Coronary artery (tissue), 2 donors: Measurements from ENCODE around the gene CHMP4A.

Experiments
- DNase-seq: peaks from one replicate; pipeline ENCODE4 v3.0.0-alpha.2; 2017; ENCODE audit warnings: low spot score
- H3K27ac ChIP-seq, 2 donors: fragments of 200-600 bp; sonication (generic); one replicate each; pipeline ENCODE4 v1.5.1; 2016 to 2019
- H3K4me3 ChIP-seq: fragments of 200-600 bp; sonication (generic); 2 replicates; pipeline ENCODE4 v1.5.1; 2016; ENCODE audit warnings: mild to moderate bottlenecking, moderate library complexity
- CTCF ChIP-seq: fragments of 200-600 bp; sonication (generic); IDR thresholded peaks from one replicate; pipeline ENCODE4 v1.5.1; 2019; ENCODE audit warnings: antibody characterized with exemption

Gene CHMP4A

GRCh38 chr14:24237463-24237955 is 24.2 kb upstream of the CHMP4A start:
- Histone ChIP-seq H3K4me3 (no peak overlapping the region), H3K27ac (no peak overlapping the region)
- no peak for DNase-seq
- TF ChIP-seq CTCF = no peak

GRCh38 chr14:24236689-24237462 is 23.6 kb upstream of the CHMP4A start:
- Histone ChIP-seq H3K27ac (no peak overlapping the region), H3K4me3 (no peak overlapping the region)
- no peak for DNase-seq
- no peak for TF ChIP-seq CTCF

GRCh38 chr14:24235804-24236688 is 22.8 kb upstream of the CHMP4A start:
- no peak for TF ChIP-seq CTCF
- peak; percentile 36 for DNase-seq
- H3K4me3 ChIP-seq = no peak overlapping the region
- H3K27ac ChIP-seq = no peak overlapping the region

GRCh38 chr14:24234095-24235005 is 21.1 kb upstream of the CHMP4A start:
- H3K27ac ChIP-seq = peak overlapping the region in 1 of 2 donors; percentile 13
- H3K4me3 ChIP-seq = no peak overlapping the region
- DNase-seq = no peak
- no peak for TF ChIP-seq CTCF

- Histone ChIP-seq H3K27ac (peak overlapping the region; percentile 80 to 94), H3K4me3 (peak overlapping the region; percentile 97)
- peak; percentile 28 for DNase-seq
- TF ChIP-seq CTCF = no peak
These were observed 20.2 kb upstream of the CHMP4A start for GRCh38 chr14:24233538-24233866.

- TF ChIP-seq CTCF = no peak
- DNase-seq = no peak
These were observed 19.6 kb upstream of the CHMP4A start, which contains the start of gene GMPR2 for GRCh38 chr14:24232645-24233537. GMPR2 (plus strand) TSS chr14:24232929; CDS start chr14:24233254, 325 bp downstream.

More at GRCh38 chr14:24232645-24233537, 19.6 kb upstream of the CHMP4A start, which contains the start of gene GMPR2:
- peak within 1 kb of the TSS; percentile 97 for H3K4me3 ChIP-seq
- H3K27ac ChIP-seq = peak within 1 kb of the TSS; percentile 80 to 94
